Measurements from ENCODE around the gene MAN2B2.
A peak's percentile ranks its signal among the peaks of the same experiment; 100 is the strongest.

The MAN2B2 gene

DNA sequence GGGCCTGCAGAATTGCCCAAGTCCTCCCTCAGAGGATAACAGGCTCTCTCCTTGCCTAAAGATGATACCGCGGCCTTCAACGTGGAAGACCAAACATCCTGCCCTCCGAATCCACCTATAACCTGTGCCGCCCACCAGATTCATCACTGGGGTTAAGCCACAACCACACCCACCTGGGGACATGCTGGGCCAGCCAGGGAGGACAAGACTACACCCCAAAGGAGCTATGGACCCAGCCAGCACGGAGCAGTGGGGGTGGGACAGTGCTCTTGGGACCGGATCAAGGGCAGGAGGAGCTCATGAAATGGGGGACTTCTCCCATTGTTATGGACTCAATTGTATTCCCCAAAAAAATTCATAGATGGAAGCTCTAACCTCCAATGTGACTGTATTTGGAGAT is 6.8 kb upstream of the MAN2B2 start:
- no peak for DNase-seq

DNA sequence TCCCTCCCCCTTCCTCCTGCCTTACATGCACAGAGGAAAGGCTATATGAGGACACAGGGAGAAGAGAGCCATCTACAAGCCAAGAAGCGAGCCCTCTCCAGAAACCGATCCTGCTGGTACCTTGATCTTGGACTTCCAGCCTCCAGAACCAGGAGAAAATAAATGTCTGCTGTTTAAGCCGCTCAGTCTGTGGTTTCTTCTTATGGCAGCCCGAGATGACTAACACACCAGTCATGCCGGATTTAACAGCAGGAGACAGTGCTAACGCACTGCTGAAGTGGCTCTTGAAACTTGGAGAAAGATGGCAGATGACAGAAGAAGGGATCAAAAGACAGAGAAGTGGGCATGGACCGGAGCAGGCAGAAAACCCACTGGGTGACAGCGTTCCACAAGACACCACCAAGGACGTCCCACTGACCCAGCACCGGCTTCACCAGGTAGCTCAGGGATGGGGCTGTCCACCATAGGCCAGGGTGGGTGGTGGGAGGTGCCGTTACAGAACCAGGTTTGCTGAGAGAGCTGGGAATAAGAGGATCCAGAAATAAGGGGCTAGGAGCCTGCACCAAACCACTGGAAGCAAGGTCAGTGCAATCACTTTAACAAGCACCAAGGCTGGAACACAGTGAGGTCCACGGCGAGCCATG is 6.2 kb upstream of the MAN2B2 start:
- DNase-seq: peak in 1 of 3 donors; percentile 16

DNA sequence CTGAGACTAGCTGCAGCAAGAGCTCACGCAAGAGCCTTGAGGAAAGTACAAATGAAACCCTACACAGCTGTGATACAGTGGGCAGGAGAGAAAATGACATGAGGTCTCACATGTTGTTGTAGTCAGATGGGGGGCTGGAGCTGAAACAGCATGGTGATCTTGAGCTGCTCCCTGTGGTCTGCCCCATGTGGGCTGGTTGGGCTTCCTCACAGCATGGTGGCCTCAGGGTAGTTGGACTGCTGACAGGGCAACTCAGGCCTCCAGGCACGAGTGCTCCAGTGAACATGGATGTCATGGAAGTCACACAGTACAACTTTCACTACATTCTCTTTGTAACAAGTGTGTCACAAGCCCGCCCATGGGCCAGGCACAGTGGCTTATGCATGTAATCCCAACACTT is 3.4 kb upstream of the MAN2B2 start:
- DNase-seq: no peak

DNA sequence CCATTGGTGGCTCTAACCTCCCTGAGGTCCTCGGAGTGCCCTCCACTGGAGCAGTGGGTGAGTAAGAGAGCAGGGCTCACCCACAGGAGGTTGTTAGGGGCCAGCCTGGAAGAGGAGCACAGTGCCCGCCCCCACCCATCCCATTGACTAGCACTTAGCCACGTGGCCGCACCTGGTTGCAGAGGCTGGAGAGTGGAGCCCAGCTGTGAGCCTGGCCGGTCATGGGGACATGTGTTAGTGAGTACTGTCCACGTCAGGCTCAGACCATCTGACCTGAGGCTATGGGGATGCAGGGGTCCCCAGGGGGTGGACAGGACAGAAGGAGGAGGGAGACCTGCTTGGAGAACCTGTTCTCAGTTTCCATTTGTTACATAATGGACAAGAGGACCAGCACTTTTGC is 1.4 kb upstream of the MAN2B2 start:
- DNase-seq: no peak

DNA sequence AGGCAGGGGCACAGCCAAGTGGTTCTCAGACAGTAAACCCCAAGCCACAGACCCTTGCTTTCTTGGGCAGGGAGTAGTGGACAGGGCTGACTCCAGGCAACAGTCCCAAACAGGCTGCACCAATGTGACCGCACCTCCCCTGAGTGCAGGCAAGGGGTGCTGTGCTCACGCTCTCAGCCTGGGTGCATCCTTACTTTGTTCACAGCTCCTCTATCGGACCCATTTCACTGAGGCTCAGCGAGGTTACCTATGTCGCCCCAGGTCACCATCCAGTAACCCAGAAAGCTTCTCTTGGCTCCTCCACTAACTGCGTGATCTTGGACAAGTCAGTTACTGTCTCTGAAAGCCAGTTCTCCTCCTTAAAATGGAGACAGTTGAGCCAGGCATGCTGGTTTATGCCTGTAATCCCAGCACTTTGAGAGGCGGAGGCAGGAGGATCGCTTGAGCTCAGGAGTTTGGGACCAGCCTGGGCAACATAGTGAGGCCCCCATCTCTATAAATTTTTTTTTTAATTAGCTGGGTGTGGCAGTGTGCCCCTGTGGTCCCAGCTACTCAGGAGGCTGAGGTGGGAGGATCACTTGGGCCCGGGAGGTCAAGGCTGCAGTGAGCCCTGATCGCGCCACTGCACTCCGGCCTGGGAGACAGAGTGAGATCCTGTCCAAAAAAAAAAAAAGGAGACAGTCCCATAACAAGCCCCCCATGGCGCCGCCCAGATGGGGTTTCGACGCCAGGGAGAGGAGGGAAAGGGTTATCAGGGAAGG is 823 bp upstream of the MAN2B2 start:
- DNase-seq: no peak

DNA sequence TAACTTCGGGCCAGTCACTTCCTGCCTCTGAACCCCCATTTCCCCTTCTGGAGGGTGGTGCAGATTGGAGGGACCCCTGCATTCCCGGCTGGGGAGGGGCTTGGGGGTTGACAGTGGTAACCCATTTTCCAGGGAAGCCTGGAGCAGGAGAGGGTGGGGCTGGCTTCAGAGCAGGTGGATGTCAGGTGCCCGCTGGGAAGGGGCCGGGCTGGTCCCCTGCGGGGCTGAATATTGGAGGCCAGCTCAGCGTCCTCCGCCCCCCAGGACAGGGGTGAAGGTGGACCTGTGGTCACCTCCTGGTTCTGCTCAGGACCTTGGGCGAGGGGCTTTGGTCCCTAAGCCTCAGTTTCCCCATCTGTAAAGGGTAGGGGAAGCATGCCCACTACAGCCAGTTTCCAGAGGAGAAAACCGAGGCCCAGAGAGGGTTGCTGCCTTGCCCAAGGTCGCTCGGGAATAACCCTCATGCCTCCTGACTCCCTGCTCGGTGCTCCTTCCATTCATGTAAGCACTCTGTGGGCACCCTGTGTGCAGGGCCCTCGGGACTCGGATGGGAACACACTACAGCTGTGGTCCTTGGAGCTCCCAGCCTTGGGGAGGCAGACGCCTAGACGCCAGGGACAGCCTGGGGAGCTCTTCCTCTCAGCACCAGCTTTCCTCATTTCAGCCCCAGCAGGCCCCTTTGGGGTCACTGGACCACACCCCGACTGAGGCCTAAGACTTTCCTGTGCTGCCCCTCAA is 683 bp downstream of the MAN2B2 start:
- DNase-seq: no peak

DNA sequence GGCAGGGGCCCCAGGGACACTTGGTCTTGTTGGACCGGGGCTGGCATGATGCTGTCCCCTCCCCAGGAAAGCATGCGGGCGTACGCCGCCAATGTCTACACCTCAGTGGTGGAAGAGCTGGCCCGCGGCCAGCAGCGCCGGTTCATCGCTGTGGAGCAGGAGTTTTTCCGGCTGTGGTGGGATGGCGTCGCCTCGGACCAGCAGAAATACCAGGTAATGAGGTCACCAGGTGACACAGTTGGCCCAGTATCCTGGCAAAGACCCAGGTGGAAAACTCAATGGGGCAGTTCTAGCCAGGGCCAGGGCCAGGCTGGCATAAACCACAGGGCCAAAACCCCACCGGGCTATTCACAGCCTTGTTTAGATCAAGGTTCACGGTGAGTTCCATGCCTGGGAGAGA is 1.5 kb downstream of the MAN2B2 start:
- no peak for DNase-seq

DNA sequence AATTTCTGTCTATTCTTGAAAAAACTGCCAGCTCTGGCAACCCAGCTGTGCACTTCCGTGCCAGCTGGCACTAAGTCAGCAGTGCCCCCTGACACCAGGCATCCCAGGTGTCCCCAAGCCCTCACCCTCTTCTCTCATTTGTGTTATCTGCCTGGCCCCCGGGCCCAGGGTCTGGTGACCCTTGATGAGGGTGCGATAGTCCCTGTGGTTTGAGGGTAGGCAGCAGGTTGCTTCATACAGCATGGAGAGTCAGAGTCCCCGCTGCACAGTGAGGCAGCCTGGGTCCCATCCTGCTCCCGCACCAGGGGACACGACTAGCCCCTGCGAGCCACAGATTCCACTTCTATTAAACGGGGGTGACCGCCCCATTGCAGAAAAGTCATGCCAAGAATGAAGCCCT is 1.9 kb downstream of the MAN2B2 start:
- DNase-seq: no peak

DNA sequence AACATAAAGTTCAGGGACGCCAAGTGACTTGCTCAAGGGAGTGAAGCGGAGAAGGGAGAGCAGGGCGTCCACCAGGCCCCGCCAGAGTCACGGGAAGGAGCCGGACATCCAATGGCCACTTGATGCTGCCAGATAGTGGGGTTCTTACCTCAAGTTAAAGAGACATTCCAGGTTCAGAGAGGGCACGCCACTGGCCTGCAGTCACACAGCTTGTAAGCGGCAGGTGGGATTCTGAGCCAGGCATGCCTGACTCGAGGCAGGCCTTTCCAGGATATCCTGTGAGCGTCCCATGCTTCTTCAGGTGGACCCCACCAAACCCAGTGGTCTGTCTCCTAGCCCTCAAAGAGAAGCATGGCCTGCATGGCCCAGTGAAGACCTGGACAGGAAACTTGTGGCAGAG is 2.4 kb downstream of the MAN2B2 start:
- DNase-seq: no peak

DNA sequence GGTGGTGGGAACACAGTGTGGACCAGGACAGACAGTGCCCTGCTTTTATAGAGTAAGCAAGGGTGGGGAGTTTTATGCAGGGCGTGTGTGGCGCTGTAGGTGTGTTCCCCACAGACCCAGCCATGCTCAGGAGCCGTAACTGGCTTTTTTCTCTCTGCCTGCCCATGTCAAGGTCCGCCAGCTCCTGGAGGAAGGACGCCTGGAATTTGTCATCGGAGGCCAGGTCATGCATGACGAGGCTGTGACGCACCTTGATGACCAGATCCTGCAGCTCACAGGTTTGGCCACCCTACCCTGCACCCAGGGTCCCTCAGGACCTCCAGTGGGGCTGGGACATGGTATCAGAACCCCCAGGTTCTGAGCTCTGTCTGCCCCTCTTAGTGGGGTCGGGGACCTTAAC is 3.2 kb downstream of the MAN2B2 start:
- no peak for DNase-seq

DNA sequence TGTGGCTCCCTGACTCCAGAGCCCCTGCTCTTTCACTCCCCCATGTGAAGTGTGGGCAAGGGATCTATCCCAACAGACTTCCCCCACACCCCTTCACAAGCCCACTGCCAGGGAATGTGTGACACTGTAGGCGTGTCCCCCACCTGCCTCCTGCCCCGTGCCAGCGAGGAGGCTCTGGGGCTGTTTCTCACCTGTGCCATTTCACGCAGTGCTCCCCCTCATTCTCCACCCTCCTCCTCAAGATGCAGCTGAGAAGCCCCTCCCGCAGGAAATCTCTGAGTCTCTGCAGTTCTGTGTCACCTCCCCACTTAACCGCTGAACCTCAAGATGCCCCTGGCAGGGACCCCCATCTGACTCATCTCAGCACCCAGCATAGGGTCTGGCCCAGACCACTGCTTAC is 5.4 kb downstream of the MAN2B2 start:
- no peak for DNase-seq

DNA sequence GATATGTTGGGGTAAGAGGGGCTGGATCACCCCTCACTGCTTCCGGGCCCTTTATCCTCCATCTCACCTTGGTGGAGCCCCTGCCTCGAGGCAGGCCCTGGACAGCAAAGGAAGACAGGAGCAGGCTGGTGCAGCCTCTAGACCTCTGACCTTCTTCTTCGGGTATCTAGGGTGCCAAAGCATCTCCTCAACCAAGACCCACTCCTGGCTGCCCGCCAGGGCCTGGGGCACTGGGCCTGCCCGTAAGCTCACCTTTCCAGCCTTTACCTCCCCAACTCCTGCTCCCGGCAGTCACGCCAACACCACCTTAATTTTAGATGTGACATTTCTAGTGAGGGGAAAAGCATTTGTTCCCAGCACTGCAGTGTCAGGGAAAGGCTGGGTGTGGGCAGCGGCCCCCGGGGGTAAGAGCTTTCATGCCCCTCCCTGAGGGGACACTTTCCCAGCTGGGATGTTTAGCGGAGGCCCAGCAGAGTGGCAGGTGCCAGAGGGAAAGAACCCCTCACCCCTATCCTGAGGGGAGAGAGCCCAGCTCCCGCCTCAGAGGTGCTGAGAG is 6.7 kb downstream of the MAN2B2 start:
- no peak for DNase-seq

DNA sequence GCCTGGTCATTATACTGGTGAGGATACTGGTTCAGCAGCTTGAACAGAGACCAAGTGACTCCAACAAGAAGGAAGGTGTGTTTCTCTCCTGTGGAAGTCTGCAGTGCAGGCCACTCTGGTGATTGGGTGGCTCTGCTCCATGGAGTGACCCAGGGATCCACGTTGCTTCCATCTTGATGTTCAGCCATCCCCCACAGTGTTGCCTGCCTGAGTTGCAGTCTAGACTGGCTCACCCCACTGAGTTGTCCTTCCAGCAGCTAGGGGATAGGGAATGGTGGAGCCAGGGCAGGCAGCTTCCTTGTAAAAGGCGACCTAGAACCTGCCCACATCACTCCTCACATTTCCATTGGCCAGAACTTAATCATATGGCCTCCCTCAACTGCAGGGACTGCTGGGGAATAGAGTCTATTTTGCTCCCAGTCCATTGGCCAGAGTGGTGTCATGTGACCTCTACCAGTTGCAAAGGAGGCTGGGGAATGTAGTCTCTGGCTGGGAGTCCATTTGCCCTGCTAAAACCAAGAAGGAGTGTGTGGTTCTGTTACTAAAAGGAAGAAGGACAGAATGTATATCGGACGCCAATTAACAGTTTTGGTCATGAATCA is 8.0 kb downstream of the MAN2B2 start:
- DNase-seq: peak in 2 of 3 donors; percentile 4 to 20

DNA sequence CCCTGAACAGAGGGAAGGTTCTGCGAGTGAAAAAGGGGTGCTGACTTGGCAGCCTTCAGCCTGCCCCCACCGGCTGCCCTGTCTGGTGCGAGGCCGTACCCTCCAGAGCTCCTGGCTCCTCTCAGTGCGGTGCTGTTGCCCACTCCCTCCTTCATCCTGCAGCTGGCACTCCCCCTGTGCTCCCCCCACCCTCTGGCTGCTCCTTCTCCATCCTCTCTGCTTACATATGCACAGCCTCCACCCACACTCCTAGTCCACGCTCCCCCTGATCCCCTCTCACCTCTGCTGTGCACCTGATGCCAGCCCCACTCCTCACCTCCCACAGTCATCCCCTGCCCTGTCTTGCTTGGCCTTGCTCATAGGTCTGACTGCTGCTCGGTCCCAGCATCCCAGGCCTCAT is 9.9 kb downstream of the MAN2B2 start:
- no peak for DNase-seq

DNA sequence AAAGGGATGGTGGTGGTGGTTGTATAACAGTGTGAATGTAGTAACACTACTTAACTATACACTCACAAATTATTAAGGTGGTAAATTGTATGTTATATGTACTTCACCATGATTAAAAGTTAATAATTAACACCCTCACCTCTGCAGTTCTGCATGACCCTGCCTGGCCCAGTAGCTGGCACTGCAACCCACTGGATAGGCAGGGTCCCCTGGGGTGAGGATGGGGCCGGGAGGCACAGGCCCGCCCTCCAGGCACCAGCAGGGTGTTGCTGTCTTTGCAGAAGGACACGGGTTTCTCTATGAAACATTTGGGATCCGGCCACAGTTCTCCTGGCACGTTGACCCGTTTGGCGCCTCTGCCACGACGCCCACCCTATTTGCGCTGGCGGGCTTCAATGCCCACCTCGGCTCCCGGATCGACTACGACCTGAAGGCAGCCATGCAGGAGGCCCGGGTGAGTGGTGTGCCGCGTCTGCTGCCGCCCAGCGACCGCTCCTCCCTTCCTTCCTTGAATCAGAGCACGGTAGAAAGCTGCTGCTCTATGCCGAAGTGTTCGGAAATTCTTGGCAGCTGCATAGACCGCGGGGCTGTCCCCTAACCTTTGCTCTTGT is 11.8 kb downstream of the MAN2B2 start:
- no peak for DNase-seq

DNA sequence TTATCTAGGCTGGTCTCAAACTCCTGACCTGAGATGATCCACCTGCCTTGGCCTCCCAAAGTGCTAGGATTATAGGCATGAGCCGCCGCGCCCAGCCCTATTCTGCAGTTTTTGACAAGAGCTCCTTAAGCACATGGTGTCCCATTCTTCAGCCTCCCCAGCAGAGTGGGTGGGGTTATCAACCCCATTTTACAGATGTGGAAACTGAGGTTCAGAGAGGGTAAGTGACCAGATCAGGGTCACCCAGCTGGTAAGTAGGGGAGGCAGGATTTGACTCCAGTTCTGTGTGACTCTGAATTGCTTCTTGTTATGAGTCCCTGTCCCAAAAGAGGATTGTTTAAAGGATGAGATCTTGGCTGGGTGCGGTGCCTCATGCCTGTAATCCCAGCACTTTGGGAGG is 14.5 kb downstream of the MAN2B2 start:
- no peak for DNase-seq

DNA sequence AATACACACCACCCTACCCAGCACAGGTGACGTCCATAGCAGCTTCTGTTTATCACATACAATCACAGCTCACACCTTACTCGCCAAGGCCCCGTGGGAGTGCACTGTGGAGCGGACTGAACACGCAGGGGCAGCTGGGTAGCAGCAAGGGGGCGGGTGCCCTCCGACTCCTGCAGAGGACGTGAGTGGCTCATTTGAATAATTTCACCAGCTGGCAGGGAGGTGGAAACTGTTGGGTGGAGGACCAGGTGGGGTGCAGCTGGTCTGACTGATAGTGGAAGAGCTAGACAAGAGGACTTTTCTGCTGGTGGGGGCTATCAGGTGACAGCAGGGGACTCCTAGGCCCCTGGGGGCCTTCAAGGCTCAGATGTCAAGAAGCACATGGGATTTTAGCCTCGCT is 16.3 kb downstream of the MAN2B2 start:
- no peak for DNase-seq

DNA sequence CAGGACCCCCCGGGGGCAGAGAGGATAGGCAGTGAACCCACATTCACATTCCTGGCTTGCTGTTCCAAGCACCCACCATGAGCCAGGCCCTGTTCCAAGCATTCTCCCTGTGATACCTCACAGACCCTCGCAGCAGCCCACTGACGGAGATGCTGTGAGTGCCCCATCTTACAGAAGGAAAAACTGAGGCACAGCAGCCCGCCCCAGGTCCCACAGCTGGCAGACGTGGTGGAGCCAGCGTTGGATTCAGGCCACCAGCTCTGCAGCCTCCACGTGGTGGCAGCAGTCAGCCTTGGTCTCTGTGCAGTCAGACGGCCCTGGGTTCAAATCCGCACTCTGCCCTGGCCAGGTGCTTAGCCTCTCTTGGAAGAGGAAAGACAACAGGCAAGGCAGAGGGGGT is 16.8 kb downstream of the MAN2B2 start:
- DNase-seq: no peak

DNA sequence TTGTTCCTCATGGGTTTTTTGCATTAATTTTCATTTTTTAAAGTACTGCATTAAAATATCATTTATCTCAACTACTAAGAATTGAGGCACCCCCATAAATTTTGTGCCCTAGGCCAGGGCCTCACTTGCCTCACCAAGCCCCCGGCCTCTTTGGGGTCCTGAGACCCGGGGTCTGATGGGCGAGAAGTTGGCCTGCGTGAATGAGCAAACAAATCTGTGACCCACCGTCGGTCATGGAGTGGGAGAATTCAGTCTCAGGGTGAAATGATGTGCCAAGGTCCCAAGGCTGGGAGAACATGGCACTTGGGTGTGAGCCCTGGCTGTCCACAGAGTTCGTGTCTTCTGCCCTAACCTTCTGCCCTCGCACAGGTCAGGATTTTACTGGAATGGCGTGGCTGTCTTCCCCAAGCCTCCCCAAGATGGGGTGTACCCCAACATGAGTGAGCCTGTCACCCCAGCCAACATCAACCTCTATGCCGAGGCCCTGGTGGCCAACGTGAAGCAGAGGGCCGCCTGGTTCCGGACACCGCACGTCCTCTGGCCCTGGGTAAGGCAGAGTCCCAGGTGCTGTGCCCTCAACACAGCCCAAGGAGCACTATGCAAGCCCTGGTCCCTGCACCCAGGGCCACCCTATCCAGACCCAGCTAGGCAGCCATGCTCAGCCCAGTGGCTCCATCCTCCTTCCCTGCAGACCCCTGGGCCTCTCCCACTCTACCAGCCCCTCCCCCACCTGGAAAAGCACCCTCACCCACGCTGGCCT is 18.0 kb downstream of the MAN2B2 start:
- no peak for DNase-seq

DNA sequence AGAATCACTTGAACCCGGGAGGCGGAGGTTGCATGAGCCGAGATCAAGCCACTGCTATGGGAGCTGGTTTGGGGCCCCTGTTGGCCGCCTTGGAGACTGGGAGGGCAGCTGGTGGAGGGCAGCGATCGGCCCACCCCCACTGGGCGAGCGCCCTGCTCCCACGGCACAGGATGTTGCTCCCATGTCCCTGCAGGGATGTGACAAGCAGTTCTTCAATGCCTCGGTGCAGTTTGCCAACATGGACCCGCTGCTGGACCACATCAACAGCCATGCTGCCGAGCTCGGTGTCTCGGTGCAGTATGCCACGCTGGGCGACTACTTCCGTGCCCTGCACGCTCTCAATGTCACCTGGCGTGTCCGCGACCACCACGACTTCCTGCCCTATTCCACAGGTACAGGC is 19.4 kb downstream of the MAN2B2 start:
- DNase-seq: no peak

DNA sequence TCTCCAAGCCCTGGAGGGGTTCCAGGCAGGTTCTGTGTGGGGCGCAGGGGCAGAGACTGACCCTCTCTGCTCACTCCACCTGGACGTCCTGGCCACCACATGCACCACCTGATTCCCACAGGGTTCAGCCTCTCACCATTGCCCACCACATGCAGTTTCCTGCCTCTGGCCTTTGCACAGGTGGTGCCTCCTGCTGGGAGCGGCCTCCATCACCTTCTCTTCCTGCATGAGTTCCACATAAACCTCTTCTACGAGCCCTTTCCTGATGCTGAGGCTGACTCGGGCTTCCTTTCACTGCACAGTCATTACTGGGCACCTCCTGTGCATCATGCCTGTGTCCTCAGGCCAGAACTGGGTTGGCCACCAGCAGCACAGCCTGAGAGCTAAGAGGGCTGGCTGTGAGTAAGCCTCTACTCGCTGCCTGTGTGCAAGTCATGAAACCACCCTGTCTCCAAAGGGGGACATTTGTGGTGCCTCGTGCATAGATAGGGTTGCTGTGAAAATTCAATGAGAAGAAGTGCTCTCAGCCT is 19.9 kb downstream of the MAN2B2 start:
- no peak for DNase-seq

All from suppressor macrophage treated with lipopolysaccharide for 1 hour (primary cell).